Chondrocyte (in vitro differentiated cells): ENCODE measurements around the gene ZMYM2. TPM values are rescaled to one million over a fixed set of nuclear protein-coding genes. Genes with fewer than 3 reads are reported as not detected.

Source experiments
- DNase-seq: peaks from one replicate; pipeline ENCODE4 v3.0.0; 2021; ENCODE audit warnings: mixed read lengths, low spot score
- H3K27ac Mint-ChIP-seq: one replicate; pipeline ENCODE4 v1.8.0; 2021; ENCODE audit warnings: mild to moderate bottlenecking, moderate library complexity, mixed read lengths; ENCODE audit not compliant: unreplicated experiment
- H3K27me3 Mint-ChIP-seq: 2 replicates; pipeline ENCODE4 v1.8.0; 2021; ENCODE audit warnings: low read depth, mixed read lengths
- H3K36me3 Mint-ChIP-seq: 2 replicates; pipeline ENCODE4 v1.8.0; 2021; ENCODE audit warnings: low read depth, mixed read lengths
- H3K4me1 Mint-ChIP-seq: 2 replicates; pipeline ENCODE4 v1.8.0; 2021; ENCODE audit warnings: low read depth, mild to moderate bottlenecking, mixed read lengths
- H3K4me3 Mint-ChIP-seq: one replicate; pipeline ENCODE4 v1.8.0; 2021; ENCODE audit warnings: mild to moderate bottlenecking, moderate library complexity, mixed read lengths; ENCODE audit not compliant: unreplicated experiment
- H3K9me3 Mint-ChIP-seq: 2 replicates; pipeline ENCODE4 v1.8.0; 2021; ENCODE audit warnings: low read depth, mixed read lengths
- CTCF ChIP-seq: fragments of 200-600 bp; sonication (generic); IDR thresholded peaks from 2 replicates; pipeline ENCODE4 v1.5.0; 2021; ENCODE audit warnings: antibody characterized with exemption, mild to moderate bottlenecking, moderate library complexity
- total RNA-seq: library from RNA; stranded (reverse); gene quantifications from 3 replicates; pipeline ENCODE4 v1.2.1, GENCODE V29; 2021

The ZMYM2 gene
- total RNA-seq, 1 donor from 2014 or later = 87.5 TPM

GRCh38 chr13:20128459-20128931 is 170.0 kb downstream of the ZMYM2 start:
- TF ChIP-seq CTCF = peak; percentile 65
- H3K27ac Mint-ChIP-seq = no peak overlapping the region
- H3K9me3 Mint-ChIP-seq = no peaks in the 10 kb centered on the region
- peaks cover 12% of the 10 kb centered on the region for H3K4me1 Mint-ChIP-seq
- H3K4me3 Mint-ChIP-seq = peak overlapping the region; percentile 59
- no peak for DNase-seq
- no peaks in the 10 kb centered on the region for H3K36me3 Mint-ChIP-seq
- peaks cover 11% of the 10 kb centered on the region for H3K27me3 Mint-ChIP-seq

GRCh38 chr13:20129076-20129475 is 170.5 kb downstream of the ZMYM2 start:
- Mint-ChIP-seq H3K4me3 (no peak overlapping the region), H3K27ac (no peak overlapping the region), H3K27me3 (peaks cover 13% of the 10 kb centered on the region), H3K36me3 (no peaks in the 10 kb centered on the region), H3K9me3 (no peaks in the 10 kb centered on the region), H3K4me1 (peaks cover 12% of the 10 kb centered on the region)
- no peak for DNase-seq
- TF ChIP-seq CTCF = no peak

- Mint-ChIP-seq H3K36me3 (no peaks in the 10 kb centered on the region), H3K27me3 (peaks cover 10% of the 10 kb centered on the region), H3K4me3 (no peak overlapping the region), H3K4me1 (peaks cover 7% of the 10 kb centered on the region), H3K27ac (no peak overlapping the region), H3K9me3 (no peaks in the 10 kb centered on the region)
- no peak for TF ChIP-seq CTCF
- no peak for DNase-seq
Observed at GRCh38 chr13:20130012-20130411, 171.5 kb downstream of the ZMYM2 start.

- TF ChIP-seq CTCF = no peak
- Mint-ChIP-seq H3K27me3 (peaks cover 10% of the 10 kb centered on the region), H3K9me3 (no peaks in the 10 kb centered on the region), H3K27ac (no peak overlapping the region), H3K4me1 (peaks cover under 1% of the 10 kb centered on the region), H3K4me3 (no peak overlapping the region), H3K36me3 (no peaks in the 10 kb centered on the region)
- no peak for DNase-seq
Observed at GRCh38 chr13:20130652-20131051, 172.1 kb downstream of the ZMYM2 start.

GRCh38 chr13:20131057-20131832 is 172.7 kb downstream of the ZMYM2 start:
- Mint-ChIP-seq H3K27me3 (peaks cover 10% of the 10 kb centered on the region), H3K4me3 (no peak overlapping the region), H3K4me1 (no peaks in the 10 kb centered on the region), H3K27ac (no peak overlapping the region), H3K36me3 (no peaks in the 10 kb centered on the region), H3K9me3 (no peaks in the 10 kb centered on the region)
- no peak for DNase-seq
- TF ChIP-seq CTCF = no peak
